NCI-H82 treated with DMSO at 0.1 percent for 48 hours (cell line): ENCODE results near the gene MARCKSL1.
A peak's percentile ranks its signal among the peaks of the same experiment; 100 is the strongest.

Experiments
- DNase-seq: peaks from one replicate; lab custom pipeline; 2025; ENCODE audit not compliant: unreplicated experiment; lab: John Stamatoyannopoulos, UW

Gene MARCKSL1

GRCh38 chr1:32353431-32353830 is 17.4 kb upstream of the MARCKSL1 start:
- no peak for DNase-seq

DNA sequence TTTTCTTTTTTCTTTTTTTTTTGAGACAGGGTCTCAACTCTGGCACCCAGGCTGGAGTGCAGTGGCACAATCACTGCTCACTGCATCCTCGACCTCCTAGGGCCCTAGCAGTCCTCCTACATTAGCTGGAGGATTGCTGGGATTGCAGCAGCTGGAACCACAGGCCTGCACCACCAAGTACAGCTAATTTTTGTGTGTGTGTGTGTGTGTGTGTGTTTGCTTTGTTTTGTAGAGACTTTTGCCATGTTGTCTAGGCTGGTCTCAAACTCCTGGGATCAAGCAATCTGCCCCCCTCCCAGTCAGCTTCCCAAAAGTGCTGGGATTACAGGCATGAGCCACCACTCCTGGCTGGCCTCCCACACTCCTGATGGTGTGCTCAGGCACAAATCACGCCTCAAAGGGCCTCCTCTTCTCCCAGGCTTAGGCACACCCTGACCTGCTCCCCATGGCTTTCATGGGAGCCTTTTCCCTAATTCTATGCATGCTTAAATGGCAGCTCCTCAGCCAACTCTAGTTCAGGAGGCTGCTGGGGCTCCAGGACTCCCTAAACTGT is 16.9 kb upstream of the MARCKSL1 start:
- no peak for DNase-seq

GRCh38 chr1:32352239-32352745 is 16.3 kb upstream of the MARCKSL1 start:
- DNase-seq, result no peak

DNA sequence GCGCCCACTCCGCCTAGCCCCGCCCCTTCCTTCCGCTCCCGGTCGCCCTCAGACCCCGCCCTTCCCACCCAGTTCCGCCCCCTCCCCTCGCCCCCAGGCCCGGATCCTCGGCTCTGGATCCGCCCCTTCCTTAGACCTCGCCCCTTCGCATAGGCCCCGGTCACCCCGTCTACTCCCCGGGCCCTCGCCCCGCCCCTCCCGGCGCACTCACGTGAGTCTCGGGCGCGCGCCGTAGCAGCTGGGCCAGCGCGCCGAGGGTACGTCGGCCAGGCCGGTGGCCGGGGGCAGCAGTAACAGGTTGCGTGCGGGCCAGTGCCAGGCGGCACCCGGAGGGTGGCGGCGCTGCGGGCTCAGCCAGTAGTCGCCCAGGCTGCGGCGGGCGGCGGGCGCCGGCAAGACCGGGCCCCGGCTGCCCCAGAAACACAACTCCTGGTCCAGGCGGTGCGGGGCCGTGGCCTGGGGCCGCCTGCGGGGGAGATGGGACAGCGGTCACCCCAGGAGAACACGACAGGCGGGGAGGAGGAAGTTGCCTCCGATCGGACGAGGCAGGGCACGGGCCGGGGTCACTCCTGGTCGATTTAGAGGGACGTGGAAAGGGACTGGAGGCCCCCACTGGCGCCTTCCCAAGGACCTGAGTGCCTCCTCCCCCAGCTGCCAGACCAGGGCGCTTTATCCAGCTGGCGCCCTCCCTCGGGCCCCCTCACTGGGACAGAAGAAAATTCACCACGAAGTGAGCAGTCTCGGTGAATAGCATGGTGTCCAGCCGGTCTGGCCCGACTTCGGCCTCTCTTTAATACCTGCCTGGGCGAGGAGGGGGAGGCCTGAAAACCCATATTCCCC is 15.6 kb upstream of the MARCKSL1 start:
- peak; percentile 92 for DNase-seq

DNA sequence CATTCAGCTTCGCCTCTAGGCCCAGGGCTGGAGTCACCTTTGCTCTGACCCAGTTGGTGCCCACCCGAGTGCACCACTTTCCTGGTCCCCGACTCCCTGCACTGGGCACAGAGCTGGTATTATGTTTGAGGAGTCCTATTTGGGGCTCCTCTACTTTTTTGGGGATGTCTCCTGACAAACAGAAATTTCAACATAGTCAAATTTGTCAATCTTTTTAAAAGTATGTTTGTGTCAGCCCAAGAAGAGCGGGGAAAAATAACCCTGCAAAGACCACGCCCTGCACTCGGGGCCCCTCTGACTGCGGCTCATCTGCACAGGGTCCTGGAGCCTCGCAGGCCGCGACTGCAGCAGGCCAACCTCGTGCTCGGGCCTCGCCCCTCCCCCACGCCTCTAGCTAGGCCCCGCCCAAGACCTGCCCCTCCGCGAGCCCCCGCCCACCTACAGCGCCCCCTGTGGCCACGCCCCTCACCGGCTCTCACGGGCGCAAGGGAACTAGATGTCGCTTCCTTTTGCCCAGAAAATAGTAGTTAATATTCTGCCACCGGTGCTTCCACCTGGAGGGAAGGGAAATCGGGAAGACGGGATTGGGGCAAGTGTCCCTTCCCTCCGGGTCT is 14.9 kb upstream of the MARCKSL1 start:
- DNase-seq, result peak; percentile 80

DNA sequence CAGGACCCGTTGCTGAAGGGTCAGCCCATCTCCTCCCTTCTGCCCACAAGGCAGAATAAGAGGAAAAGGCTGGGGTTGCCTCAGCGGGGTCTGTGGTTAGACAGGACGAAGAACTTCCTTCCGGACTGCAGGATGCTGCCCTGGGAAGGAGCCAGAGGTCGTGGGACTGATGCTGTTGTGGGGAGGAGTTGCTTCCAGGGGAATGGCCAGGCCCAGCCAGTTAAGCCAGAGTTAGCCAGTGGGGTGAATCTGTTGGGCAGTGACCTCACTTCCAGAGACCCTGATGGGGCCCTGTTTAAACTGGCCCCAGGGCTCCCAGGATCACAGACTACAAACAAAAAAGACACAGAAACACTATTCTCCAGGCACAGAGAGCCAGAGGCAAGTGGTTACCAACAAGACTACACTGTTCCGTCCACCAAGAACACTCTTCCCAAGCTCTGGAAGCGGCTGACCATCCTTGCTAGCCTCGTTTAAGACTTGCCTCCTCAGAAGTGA is 13.2 kb upstream of the MARCKSL1 start:
- DNase-seq, result no peak

- DNase-seq, result no peak
These were observed 10.6 kb upstream of the MARCKSL1 start for GRCh38 chr1:32346532-32347157.

GRCh38 chr1:32345289-32345827 is 9.3 kb upstream of the MARCKSL1 start:
- no peak for DNase-seq

DNA sequence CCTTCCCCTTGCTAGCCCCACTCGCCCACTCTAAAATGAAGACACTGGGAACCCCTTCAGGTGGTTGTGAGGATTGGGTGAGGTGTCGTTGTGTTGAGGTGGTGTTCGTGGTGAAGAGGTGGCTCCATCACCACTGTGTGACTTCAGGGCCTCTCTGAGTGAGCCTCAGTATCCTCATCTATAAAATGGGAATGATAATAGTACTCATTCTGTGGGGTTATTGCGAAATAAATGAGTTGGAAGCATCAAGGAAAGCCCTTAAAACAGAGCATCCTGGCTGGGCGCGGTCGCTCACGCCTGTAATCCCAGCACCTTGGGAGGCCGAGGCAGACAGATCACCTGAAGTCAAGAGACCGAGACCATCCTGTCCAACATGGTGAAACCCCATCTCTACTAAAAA is 6.7 kb upstream of the MARCKSL1 start:
- DNase-seq, result no peak

DNA sequence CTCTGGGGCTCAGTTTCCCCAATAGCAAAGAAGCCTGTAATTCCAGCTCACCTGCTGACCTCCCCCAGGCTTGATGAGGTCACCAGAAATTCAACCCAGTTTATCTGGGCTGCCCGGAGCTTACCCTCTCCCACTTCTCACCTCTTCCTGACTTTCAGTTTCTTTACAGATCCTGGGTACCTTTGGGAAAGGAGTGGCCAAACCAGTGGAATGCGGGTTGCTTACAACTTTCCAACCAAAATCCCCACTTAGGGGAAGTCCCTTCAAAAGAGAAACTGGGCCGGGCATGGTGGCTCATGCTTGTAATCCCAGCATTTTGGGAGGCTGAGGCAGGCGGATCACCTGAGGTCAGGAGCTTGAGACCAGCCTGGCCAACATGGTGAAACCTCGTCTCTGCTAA is 5.9 kb upstream of the MARCKSL1 start:
- no peak for DNase-seq

DNA sequence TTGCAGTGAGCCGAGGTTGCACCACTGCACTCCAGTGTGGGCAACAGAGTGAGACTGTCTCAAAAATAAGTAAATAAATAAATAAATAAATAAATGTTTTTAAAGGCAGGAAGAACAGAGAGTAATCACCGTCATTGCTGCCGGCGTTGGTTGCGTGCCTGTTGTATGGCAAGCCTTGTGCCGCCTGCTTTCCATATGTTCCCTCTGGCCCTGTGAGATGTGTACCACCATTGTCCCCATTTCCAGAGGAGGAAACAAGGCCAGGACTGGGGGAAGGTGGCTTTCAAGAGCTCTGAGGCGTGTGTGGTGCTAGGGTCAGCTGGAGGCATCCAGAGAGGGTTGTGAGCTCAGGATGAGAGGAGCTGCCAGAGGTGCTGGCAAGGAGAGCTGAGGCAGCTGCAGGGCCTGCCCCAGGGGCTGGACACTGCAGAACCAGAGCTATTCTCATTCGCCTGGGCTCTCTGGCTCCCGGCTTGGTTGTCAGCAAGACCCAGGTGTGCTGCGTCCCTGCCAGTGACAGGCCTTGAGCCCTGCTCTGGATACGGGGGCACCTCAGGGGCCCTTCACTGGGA is 5.2 kb upstream of the MARCKSL1 start:
- DNase-seq, result no peak

DNA sequence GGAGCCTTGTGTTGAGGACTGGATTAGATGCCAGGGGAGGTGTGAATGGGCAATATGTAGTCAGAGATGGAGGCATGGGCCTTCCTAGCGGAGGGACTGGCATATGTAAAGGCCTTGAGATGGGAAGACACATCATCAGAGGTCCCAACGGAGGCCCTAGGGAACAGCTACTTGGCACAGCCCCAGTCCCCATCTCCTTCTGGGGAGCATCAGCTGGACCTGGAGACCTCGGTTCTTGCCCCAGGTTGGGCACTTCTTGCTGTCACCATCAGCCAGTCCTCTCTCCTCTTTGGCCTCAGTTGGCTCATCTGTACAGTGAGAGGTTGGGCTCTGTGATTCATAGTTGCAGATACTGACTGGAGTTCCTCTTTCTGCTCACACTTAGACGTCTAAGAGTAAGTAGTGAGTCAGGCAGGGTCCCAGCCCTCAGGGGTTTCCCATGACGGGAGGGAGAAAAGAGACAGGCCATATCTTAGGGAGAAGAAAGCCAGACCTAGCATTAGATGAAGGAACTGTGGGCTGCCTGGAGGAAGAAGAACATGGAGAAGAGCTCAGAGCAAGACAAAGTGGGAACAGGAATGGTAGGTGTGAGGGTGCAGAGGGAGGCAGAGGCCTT is 3.4 kb upstream of the MARCKSL1 start:
- no peak for DNase-seq

DNA sequence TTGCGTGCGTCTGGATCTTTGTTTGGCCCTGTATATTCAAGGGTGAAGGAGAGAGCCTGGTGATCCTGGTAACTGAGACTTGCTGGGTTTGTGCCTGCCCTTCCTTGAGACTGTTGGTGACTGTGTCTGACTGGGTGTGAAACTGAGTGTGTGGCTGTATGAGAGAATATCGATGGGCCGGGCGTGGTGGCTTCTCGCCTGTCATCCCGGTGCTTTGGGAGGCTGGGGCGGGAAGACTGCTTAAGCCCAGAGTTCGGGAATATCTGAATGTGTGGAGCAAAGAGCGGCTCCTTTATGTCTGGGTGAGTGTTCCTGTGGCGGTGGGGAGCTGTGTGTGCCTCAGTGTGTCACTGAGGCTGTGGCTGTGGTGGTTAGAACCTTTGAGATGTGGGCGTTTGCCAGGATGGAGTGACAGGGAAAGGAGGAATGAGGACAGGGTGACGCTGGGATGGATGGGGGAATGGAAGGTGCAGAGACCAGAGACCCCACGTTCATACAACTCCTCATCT is 2.7 kb upstream of the MARCKSL1 start:
- DNase-seq, result no peak

- no peak for DNase-seq
These were observed 2.0 kb upstream of the MARCKSL1 start for GRCh38 chr1:32337855-32338636.

- no peak for DNase-seq
These were observed 1.1 kb upstream of the MARCKSL1 start for GRCh38 chr1:32336963-32337675.

DNA sequence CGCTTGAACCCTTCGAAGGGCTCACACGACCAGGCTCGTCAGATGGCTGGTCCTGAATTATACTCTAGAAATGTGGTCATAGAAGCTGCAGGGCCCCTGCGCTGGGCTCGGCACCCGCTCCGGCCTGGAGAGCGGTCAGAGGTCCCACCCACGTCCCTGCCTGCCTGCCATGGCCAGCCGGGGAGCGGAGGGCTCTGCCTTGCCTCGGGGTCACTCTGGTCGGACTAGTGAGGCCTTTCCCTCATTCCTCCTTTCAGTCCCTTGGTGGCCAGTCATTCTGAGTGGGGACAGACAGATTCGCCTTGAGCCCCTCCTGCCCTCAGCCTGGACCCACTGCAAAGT is 529 bp upstream of the MARCKSL1 start:
- no peak for DNase-seq

GRCh38 chr1:32335535-32335789 is 571 bp downstream of the MARCKSL1 start:
- no peak for DNase-seq

DNA sequence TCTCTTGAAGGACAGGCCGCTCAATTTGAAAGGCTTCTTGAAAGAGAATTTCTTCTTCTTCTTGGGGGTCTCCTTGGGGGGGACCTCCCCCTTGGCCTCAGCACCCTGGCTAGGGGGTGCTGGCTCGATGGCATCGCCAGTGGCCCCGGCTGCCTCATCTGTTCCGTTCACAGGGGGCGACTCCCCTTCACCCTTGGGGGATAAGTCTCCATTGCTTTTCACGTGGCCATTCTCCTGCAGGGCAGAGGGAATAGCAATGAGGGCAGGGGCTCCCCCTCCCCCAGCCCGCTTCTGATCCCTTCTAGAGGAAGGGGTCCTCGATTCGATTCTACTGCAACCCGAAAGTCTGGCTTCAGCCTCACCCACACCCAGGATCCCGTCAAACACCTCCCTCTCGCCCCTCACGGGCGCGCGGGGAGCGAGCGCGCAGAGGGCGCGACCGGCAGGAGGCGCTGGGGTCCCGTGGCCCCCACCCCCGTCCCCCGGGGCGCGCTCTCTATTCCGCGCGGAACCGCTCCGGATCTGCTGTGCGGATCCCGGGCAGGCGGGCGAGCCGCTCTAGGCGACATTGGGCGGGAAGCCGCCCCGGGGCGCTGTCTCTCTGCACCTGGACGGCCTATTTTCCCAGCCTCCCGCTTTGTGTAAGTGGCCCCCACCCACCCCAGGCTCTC is 1.0 kb downstream of the MARCKSL1 start:
- DNase-seq, result no peak
